Stimulated activated naive CD4-positive, alpha-beta T cell treated with Interleukin-2 at 50 U/mL for 16 hours (primary cell): Measurements from ENCODE around the gene DTD1.

Experiments
- DNase-seq: peaks from one replicate; lab custom pipeline; 2025; lab: John Stamatoyannopoulos, UW

DTD1 gene

GRCh38 chr20:18795366-18795765 is 207.5 kb downstream of the DTD1 start:
- DNase-seq: no peak

GRCh38 chr20:18796282-18796833 is 208.5 kb downstream of the DTD1 start:
- DNase-seq: no peak

GRCh38 chr20:18801516-18801915 is 213.7 kb downstream of the DTD1 start:
- no peak for DNase-seq

- DNase-seq: no peak
Measured at GRCh38 chr20:18802012-18802634, 214.3 kb downstream of the DTD1 start.

- no peak for DNase-seq
Measured at GRCh38 chr20:18805881-18806280, 218.0 kb downstream of the DTD1 start.

GRCh38 chr20:18808712-18809111 is 220.9 kb downstream of the DTD1 start:
- no peak for DNase-seq

- no peak for DNase-seq
Measured at GRCh38 chr20:18811186-18811585, 223.3 kb downstream of the DTD1 start.

- DNase-seq: no peak
Measured at GRCh38 chr20:18811904-18812303, 224.1 kb downstream of the DTD1 start.

- no peak for DNase-seq
Measured at GRCh38 chr20:18813483-18813882, 225.6 kb downstream of the DTD1 start, which contains the start of gene SCP2D1. Gene SCP2D1, plus strand, starts transcription at chr20:18813783. Its CDS starts 33 bp downstream, at chr20:18813816.

GRCh38 chr20:18815194-18815942 is 227.5 kb downstream of the DTD1 start:
- no peak for DNase-seq
